AG08396 (cell line): ENCODE measurements around the gene INTS4.
"Not testable (repeated sequence)": the region's sequence is repeated elsewhere in the genome, so short reads cannot be mapped to it uniquely, and the experiment has no call there.

Source experiments
- DNase-seq: peaks from one replicate; pipeline ENCODE4 v3.0.0; 2012; ENCODE audit warnings: low spot score, mixed read lengths

The INTS4 gene

GRCh38 chr11:77994434-77995362 lies at the start of gene INTS4:
INTS4 (minus strand) TSS chr11:77994668; CDS start chr11:77994643, 25 bp downstream.
- DNase-seq, result peak; percentile 94

GRCh38 chr11:78041843-78042440 lies 47.5 kb upstream of the INTS4 start:
- DNase-seq, result no peak

GRCh38 chr11:78041380-78041719 lies 46.9 kb upstream of the INTS4 start:
- not testable (repeated sequence) for DNase-seq

- DNase-seq, result no peak
Observed at GRCh38 chr11:78040691-78041379, 46.4 kb upstream of the INTS4 start.

GRCh38 chr11:78039919-78040671 lies 45.6 kb upstream of the INTS4 start:
- DNase-seq, result peak; percentile 81

- DNase-seq, result no peak
Observed at GRCh38 chr11:78039391-78039918, 45.0 kb upstream of the INTS4 start.

- no peak for DNase-seq
Observed at GRCh38 chr11:78038697-78039313, 44.3 kb upstream of the INTS4 start.

GRCh38 chr11:78037825-78038620 lies 43.6 kb upstream of the INTS4 start:
- DNase-seq, result no peak

- DNase-seq, result no peak
Observed at GRCh38 chr11:78037056-78037455, 42.6 kb upstream of the INTS4 start.

GRCh38 chr11:78036313-78036712 lies 41.8 kb upstream of the INTS4 start:
- DNase-seq, result no peak

- no peak for DNase-seq
Observed at GRCh38 chr11:78034623-78035022, 40.2 kb upstream of the INTS4 start.

GRCh38 chr11:78033040-78033439 lies 38.6 kb upstream of the INTS4 start:
- DNase-seq, result no peak

- DNase-seq, result no peak
Observed at GRCh38 chr11:78032090-78032489, 37.6 kb upstream of the INTS4 start.

- DNase-seq, result no peak
Observed at GRCh38 chr11:78031629-78032028, 37.2 kb upstream of the INTS4 start.

GRCh38 chr11:78030429-78031325 lies 36.2 kb upstream of the INTS4 start:
- peak; percentile 56 for DNase-seq

GRCh38 chr11:78028423-78028822 lies 34.0 kb upstream of the INTS4 start:
- DNase-seq, result not testable (repeated sequence)

GRCh38 chr11:78027759-78028158 lies 33.3 kb upstream of the INTS4 start:
- DNase-seq, result no peak

- DNase-seq, result no peak
Observed at GRCh38 chr11:78025378-78025777, 30.9 kb upstream of the INTS4 start.

GRCh38 chr11:78023426-78023825 lies 29.0 kb upstream of the INTS4 start:
- DNase-seq, result no peak
